Body of pancreas (tissue), 4 donors: ENCODE results near the gene CNTNAP2. TPM values are rescaled to one million over a fixed set of nuclear protein-coding genes. Genes with fewer than 3 reads are reported as not detected.
A peak's percentile ranks its signal among the peaks of the same experiment; 100 is the strongest.

Source experiments
- ATAC-seq: fragments of 150-250 bp; one replicate; pipeline ENCODE4 v1.9.1; 2016
- DNase-seq, 4 donors: peaks; one replicate each; pipeline ENCODE4 v3.0.0-alpha.2; 2019
- H3K27ac ChIP-seq, 4 donors: fragments of 200-600 bp; sonication (generic); 1 replicate in 3 of 4; 2 replicates in 1 of 4; pipeline versions ENCODE4 v1.5.1 to v1.6.1; 2016 to 2019; ENCODE audit warnings: mild to moderate bottlenecking in 1 of 4, mixed read lengths in 1 of 4, moderate library complexity in 1 of 4
- H3K27me3 ChIP-seq, 2 donors: fragments of 200-600 bp; sonication (generic); one replicate each; pipeline ENCODE4 v1.6.0; 2016; ENCODE audit warnings: mild to moderate bottlenecking in 1 of 2
- H3K36me3 ChIP-seq, 2 donors: fragments of 200-600 bp; sonication (generic); replicated peaks in 1 of 2; 2 replicates each; pipeline ENCODE4 v1.5.1; 2016; ENCODE audit warnings: low read depth in 2 of 2; ENCODE audit not compliant: insufficient read depth in 1 of 2
- H3K4me1 ChIP-seq: fragments of 200-600 bp; sonication (generic); one replicate; pipeline ENCODE4 v1.6.0; 2016
- H3K4me3 ChIP-seq, 2 donors: fragments of 200-600 bp; sonication (generic); 1 replicate in 1 of 2; 2 replicates in 1 of 2; pipeline ENCODE4 v1.5.1; 2016 to 2019
- H3K9me3 ChIP-seq, 3 donors: fragments of 200-600 bp; sonication (generic); 1 replicate in 2 of 3; 2 replicates in 1 of 3; pipeline ENCODE4 v1.5.1; 2016
- POLR2A ChIP-seq, 3 donors: fragments of 450-650 bp; IDR thresholded peaks; one replicate each; pipeline ENCODE4 v1.6.1; 2016; ENCODE audit warnings: antibody characterized with exemption in 3 of 3, mild to moderate bottlenecking in 2 of 3
- WGBS, 2 donors: methylation state at CpG; one replicate each; pipeline ENCODE4 v1.1.5; 2017; 5-methylcytosine and 5-hydroxymethylcytosine counted together
- intact Hi-C: fragments of 100-400 bp; cut with DNase I; formaldehyde crosslinking; loops from one replicate; pipeline ENCODE4 v1.15.1; 2023
- total RNA-seq, 2 donors: library from RNA; depleted of rRNA; stranded (reverse); fragments of >200 nt; gene quantifications; one replicate each; pipeline ENCODE4 v1.1.0, GENCODE V29; 2016
- TF ChIP-seq, protein P1 (sequence below), 7 experiments: fragments of 450-650 bp in 4 of 7; fragments of 200-600 bp in 3 of 7; sonication (generic) in 3 of 7; IDR thresholded peaks; one replicate each; pipeline ENCODE4 v1.5.1; 2016 to 2019; ENCODE audit warnings: antibody characterized with exemption in 7 of 7

Gene CNTNAP2
- total RNA-seq, 2 donors from 2014 or later: 1.0 TPM; not detected in 1

GRCh38 chr7:148334441-148334956 is 2217.9 kb downstream of the CNTNAP2 start:
- H3K36me3 ChIP-seq: no peaks in the 10 kb centered on the region
- WGBS, 2 donors: 100% methylated on average over 1 of the region's 1 CpG
- H3K4me3 ChIP-seq: no peak overlapping the region
- H3K27ac ChIP-seq: no peak overlapping the region
- H3K9me3 ChIP-seq: no peaks in the 10 kb centered on the region
- TF ChIP-seq POLR2A (IDR thresholded peaks at IDR 0.05): no peak
- TF ChIP-seq, protein P1, sequence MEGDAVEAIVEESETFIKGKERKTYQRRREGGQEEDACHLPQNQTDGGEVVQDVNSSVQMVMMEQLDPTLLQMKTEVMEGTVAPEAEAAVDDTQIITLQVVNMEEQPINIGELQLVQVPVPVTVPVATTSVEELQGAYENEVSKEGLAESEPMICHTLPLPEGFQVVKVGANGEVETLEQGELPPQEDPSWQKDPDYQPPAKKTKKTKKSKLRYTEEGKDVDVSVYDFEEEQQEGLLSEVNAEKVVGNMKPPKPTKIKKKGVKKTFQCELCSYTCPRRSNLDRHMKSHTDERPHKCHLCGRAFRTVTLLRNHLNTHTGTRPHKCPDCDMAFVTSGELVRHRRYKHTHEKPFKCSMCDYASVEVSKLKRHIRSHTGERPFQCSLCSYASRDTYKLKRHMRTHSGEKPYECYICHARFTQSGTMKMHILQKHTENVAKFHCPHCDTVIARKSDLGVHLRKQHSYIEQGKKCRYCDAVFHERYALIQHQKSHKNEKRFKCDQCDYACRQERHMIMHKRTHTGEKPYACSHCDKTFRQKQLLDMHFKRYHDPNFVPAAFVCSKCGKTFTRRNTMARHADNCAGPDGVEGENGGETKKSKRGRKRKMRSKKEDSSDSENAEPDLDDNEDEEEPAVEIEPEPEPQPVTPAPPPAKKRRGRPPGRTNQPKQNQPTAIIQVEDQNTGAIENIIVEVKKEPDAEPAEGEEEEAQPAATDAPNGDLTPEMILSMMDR (IDR thresholded peaks at IDR 0.05): no peak
- no peaks in the 10 kb centered on the region for H3K27me3 ChIP-seq
- H3K4me1 ChIP-seq: peaks cover 7% of the 10 kb centered on the region
- intact Hi-C loops: no loop called here
- ATAC-seq (no peak), DNase-seq (no peak)

- 22 to 36% methylated on average over 5 to 6 of the region's 6 CpGs for WGBS, 2 donors
- intact Hi-C loops: no loop called here
- Histone ChIP-seq H3K4me1 (peaks cover 10% of the 10 kb centered on the region), H3K4me3 (no peak overlapping the region), H3K36me3 (no peaks in the 10 kb centered on the region), H3K27me3 (no peaks in the 10 kb centered on the region), H3K9me3 (no peaks in the 10 kb centered on the region), H3K27ac (no peak overlapping the region)
- DNase-seq (peak in 1 of 4 donors; percentile 4), ATAC-seq (no peak)
- TF ChIP-seq, protein P1 (IDR thresholded peaks at IDR 0.05): no peak
- TF ChIP-seq POLR2A (IDR thresholded peaks at IDR 0.05): no peak
These were observed 2218.5 kb downstream of the CNTNAP2 start for GRCh38 chr7:148334959-148335577.

DNA sequence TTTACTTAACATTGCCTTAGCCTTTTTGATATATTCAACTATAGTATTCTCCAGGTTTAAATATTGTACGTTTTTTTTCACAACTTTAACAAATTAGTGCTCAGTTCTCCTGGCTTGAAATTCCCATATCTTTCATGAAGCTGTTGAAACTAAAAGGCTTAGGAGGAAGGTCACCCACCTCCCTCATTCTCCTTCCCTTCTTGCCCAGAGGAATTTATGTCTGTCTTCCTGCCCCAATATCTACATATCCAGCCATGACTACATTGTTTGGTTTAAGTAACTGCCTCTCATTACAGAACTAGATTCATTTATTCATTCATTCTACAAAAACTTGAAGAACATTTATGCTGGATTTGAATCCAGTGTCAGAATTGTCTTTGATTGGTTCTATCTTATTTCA is 2219.2 kb downstream of the CNTNAP2 start:
- Histone ChIP-seq H3K9me3 (no peaks in the 10 kb centered on the region), H3K27ac (no peak overlapping the region), H3K27me3 (no peaks in the 10 kb centered on the region), H3K36me3 (no peaks in the 10 kb centered on the region), H3K4me1 (peaks cover 10% of the 10 kb centered on the region), H3K4me3 (no peak overlapping the region)
- 28 to 33% methylated on average over 1 of the region's 1 CpG for WGBS, 2 donors
- DNase-seq (no peak), ATAC-seq (no peak)
- intact Hi-C loops: no loop called here
- TF ChIP-seq, protein P1 (IDR thresholded peaks at IDR 0.05): no peak
- no peak for TF ChIP-seq POLR2A (IDR thresholded peaks at IDR 0.05)

- WGBS, 2 donors: 82 to 89% methylated on average over 3 of the region's 3 CpGs
- H3K27me3 ChIP-seq: no peaks in the 10 kb centered on the region
These were observed 2219.8 kb downstream of the CNTNAP2 start for GRCh38 chr7:148336411-148336810.

More at GRCh38 chr7:148336411-148336810, 2219.8 kb downstream of the CNTNAP2 start:
- H3K4me3 ChIP-seq: no peak overlapping the region
- TF ChIP-seq POLR2A (IDR thresholded peaks at IDR 0.05): no peak
- TF ChIP-seq, protein P1 (IDR thresholded peaks at IDR 0.05): no peak
- H3K27ac ChIP-seq: no peak overlapping the region
- ATAC-seq: no peak
- H3K9me3 ChIP-seq: no peaks in the 10 kb centered on the region
- intact Hi-C loops: no loop called here
- DNase-seq: no peak
- H3K4me1 ChIP-seq: peaks cover 10% of the 10 kb centered on the region
- no peaks in the 10 kb centered on the region for H3K36me3 ChIP-seq
